Left forelimb (tissue), 1 donor: Measurements from ENCODE around the gene SNTB2.

Experiments
- DNase-seq: peaks from one replicate; pipeline ENCODE4 v3.0.0-alpha.2; 2018; ENCODE audit warnings: low spot score

The SNTB2 gene

GRCh38 chr16:69345923-69346322, 159.0 kb downstream of the SNTB2 start:
- DNase-seq, result no peak

GRCh38 chr16:69346683-69347082, 159.7 kb downstream of the SNTB2 start:
- no peak for DNase-seq

DNA sequence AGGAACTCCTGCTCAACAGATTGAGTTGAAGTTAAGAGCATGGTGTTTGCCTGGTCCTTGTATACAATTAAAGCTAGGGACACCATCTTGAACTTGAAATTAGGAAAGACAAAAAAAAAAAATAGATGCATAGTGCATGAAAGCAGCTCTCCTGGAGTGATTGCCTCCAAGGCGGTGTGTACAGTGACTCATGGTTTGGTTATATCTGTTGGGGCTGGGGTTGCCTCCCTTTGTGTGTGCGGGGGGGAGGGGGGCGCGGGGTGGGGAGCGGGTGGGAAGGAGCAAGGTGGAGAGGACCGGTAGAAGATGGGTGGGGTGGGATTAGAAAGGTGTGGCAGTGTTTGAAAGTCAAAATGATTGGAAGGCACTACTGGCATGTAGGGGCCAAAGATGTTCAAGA, 161.3 kb downstream of the SNTB2 start:
- DNase-seq, result no peak

DNA sequence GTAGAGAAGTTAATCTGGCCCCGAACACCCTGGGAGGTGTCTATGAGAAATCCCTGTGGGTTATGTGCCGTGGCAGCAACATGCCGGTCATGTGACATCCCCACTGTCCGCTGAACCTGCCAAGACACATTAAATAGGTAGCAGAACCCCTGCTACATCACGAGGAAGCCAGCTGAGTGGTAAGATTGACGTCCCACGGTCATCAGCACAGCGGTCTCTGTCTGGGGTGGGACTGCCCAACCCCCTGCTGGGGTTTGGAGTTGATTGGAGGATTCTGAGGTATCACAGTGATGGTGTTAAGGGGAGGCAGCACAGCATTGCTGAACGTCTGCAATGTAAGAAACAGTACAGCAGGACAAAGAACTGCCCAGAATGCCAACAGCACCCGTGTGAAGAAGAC, 162.6 kb downstream of the SNTB2 start:
- DNase-seq, result no peak

- DNase-seq, result no peak
Measured at GRCh38 chr16:69350536-69351133, 163.7 kb downstream of the SNTB2 start.

DNA sequence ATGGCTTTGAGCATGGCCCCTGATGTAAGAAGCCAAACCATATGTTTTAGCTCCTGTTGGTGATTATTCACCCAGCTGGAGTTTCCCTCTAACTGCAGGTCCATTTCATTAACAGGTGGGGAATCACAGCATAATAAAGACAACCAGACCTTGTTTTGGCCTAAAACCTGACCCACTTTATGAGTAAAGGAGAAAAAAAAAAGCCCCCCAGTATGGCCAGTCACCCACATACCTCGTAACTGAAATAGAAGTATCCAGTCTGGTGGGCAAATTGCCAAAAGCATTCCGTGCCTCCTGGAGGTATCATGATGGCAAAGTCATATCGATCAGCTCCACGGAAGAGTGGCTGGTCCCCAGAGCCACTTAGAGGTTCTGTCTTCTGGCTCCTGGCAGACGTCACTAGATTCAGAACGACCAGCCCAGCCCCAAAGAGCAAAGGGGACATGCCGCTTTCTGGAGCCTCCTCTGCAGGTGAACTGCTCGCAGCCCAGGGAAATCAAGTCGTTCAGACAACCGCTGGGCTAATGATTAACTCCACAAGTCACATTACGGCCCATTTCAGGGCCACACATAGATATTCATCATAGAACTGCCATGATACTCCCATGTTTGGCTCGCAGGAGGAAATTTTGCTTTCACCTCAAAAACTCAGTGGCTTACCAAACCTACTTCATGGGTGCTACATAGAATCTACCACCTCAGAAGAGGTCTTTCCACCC, 164.5 kb downstream of the SNTB2 start, which contains the start of gene TMED6:
TSS of gene TMED6 (minus strand) at position 478 of the 719 bp plus-strand sequence. CDS start at position 445, 33 bp downstream.
- DNase-seq, result no peak
